Measurements from ENCODE around the gene TTLL10. TPM values are rescaled to one million over a fixed set of nuclear protein-coding genes. Genes with fewer than 3 reads are reported as not detected.
"Not testable (repeated sequence)": the region's sequence is repeated elsewhere in the genome, so short reads cannot be mapped to it uniquely, and the experiment has no call there.

The TTLL10 gene
- total and polyA plus RNA-seq, 4 donors: 0.15 TPM; not detected in 3

- Histone ChIP-seq H3K27me3 (ENCODE audit: control insufficient read depth in 1 of 2, insufficient read depth in 2 of 2, low read length in 1 of 2) (no peaks in the 10 kb centered on the region), H3K4me1 (ENCODE audit: control insufficient read depth in 1 of 2, insufficient read depth in 2 of 2, low read length in 2 of 2) (no peaks in the 10 kb centered on the region), H3K27ac (ENCODE audit: low read depth in 1 of 2, low read length in 2 of 2) (no peak overlapping the region), H3K4me3 (ENCODE audit: low read length in 2 of 2) (no peak overlapping the region), H3K36me3 (ENCODE audit: control insufficient read depth in 1 of 2, insufficient read depth in 2 of 2, low read length in 1 of 2) (no peaks in the 10 kb centered on the region), H3K9me3 (ENCODE audit: control insufficient read depth, low read length) (no peaks in the 10 kb centered on the region)
- DNase-seq (no peak), ATAC-seq (ENCODE audit: low FRiP score) (no peak)
- 83 to 86% methylated on average over 9 of the region's 9 CpGs for WGBS, 2 donors
- intact Hi-C loops (cut with DNase I): loop anchor here in 1 of 2 donors (10.0 kb wide), 1 partner anchor 139 kb away; the partner anchor contains the start of gene SCNN1D
Measured at GRCh38 chr1:1145547-1145914, 28.1 kb upstream of the TTLL10 start.

DNA sequence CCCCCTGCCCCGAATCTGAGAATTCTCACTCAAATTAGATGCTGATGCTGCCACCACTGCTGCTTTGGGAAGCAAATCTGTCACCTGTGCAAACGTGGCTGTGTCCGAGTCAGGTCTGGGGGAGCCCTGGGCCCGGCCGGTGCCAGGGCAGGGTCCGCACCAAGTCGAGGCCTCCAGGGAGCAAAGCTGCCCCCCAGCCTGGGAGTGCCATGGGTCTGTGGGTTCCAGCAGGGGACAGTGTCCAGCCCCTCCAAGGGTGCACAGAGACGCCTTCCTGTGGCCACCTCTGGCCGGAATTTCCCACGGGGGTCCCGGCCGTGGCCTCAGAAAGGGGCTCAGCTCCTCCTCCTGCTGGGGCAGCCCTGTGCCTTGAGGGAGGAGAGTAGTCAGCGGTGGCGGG, 27.7 kb upstream of the TTLL10 start:
- Histone ChIP-seq H3K9me3 (ENCODE audit: control insufficient read depth, low read length) (no peaks in the 10 kb centered on the region), H3K4me3 (ENCODE audit: low read length in 2 of 2) (no peak overlapping the region), H3K4me1 (ENCODE audit: control insufficient read depth in 1 of 2, insufficient read depth in 2 of 2, low read length in 2 of 2) (no peaks in the 10 kb centered on the region), H3K27ac (ENCODE audit: low read depth in 1 of 2, low read length in 2 of 2) (no peak overlapping the region), H3K36me3 (ENCODE audit: control insufficient read depth in 1 of 2, insufficient read depth in 2 of 2, low read length in 1 of 2) (no peaks in the 10 kb centered on the region), H3K27me3 (ENCODE audit: control insufficient read depth in 1 of 2, insufficient read depth in 2 of 2, low read length in 1 of 2) (no peaks in the 10 kb centered on the region)
- intact Hi-C loops (cut with DNase I): loop anchor here in 1 of 2 donors (10.0 kb wide), 1 partner anchor 139 kb away; the partner anchor contains the start of gene SCNN1D
- DNase-seq (no peak), ATAC-seq (ENCODE audit: low FRiP score) (no peak)
- 85 to 88% methylated on average over 14 of the region's 14 CpGs for WGBS, 2 donors

DNA sequence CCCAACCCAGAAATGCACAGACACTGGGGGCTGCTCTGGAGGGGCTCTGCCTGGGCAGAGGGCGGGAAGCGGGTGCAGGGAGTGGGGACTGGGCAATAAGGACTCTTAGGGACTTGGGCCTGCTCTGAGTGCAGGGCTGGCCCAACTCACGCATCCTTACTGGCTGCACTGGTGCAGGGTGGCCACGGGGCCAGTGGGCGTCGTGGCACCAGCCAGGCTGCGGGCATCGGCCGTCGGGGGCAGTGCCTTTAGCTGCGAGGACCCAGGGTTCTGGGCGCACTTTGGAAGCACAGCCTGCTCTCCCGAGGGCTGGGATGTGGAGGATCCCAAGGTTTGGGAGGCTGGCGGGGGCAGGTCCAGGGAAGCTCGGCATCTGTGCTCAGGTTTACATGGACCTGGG, 27.1 kb upstream of the TTLL10 start:
- WGBS, 2 donors: 90 to 92% methylated on average over 15 of the region's 15 CpGs
- Histone ChIP-seq H3K36me3 (ENCODE audit: control insufficient read depth in 1 of 2, insufficient read depth in 2 of 2, low read length in 1 of 2) (no peaks in the 10 kb centered on the region), H3K27ac (ENCODE audit: low read depth in 1 of 2, low read length in 2 of 2) (no peak overlapping the region), H3K4me3 (ENCODE audit: low read length in 2 of 2) (no peak overlapping the region), H3K27me3 (ENCODE audit: control insufficient read depth in 1 of 2, insufficient read depth in 2 of 2, low read length in 1 of 2) (no peaks in the 10 kb centered on the region), H3K4me1 (ENCODE audit: control insufficient read depth in 1 of 2, insufficient read depth in 2 of 2, low read length in 2 of 2) (no peaks in the 10 kb centered on the region), H3K9me3 (ENCODE audit: control insufficient read depth, low read length) (no peaks in the 10 kb centered on the region)
- DNase-seq: no peak
- intact Hi-C loops (cut with DNase I): loop anchor here in 1 of 2 donors (10.0 kb wide), 1 partner anchor 138 kb away; the partner anchor contains the start of gene SCNN1D
- ATAC-seq (ENCODE audit: low FRiP score): peak; percentile 5

GRCh38 chr1:1148061-1148460, 25.6 kb upstream of the TTLL10 start:
- H3K27ac ChIP-seq (ENCODE audit: low read depth in 1 of 2, low read length in 2 of 2): no peak overlapping the region
- DNase-seq (no peak), ATAC-seq (ENCODE audit: low FRiP score) (no peak)
- WGBS, 2 donors: 90 to 91% methylated on average over 13 of the region's 13 CpGs
- no peaks in the 10 kb centered on the region for H3K36me3 ChIP-seq (ENCODE audit: control insufficient read depth in 1 of 2, insufficient read depth in 2 of 2, low read length in 1 of 2)
- H3K4me1 ChIP-seq (ENCODE audit: control insufficient read depth in 1 of 2, insufficient read depth in 2 of 2, low read length in 2 of 2): no peaks in the 10 kb centered on the region
- H3K9me3 ChIP-seq (ENCODE audit: control insufficient read depth, low read length): no peaks in the 10 kb centered on the region
- intact Hi-C loops (cut with DNase I): loop anchor here in 1 of 2 donors (10.0 kb wide), 1 partner anchor 137 kb away; the partner anchor contains the start of gene SCNN1D
- no peak overlapping the region for H3K4me3 ChIP-seq (ENCODE audit: low read length in 2 of 2)
- no peaks in the 10 kb centered on the region for H3K27me3 ChIP-seq (ENCODE audit: control insufficient read depth in 1 of 2, insufficient read depth in 2 of 2, low read length in 1 of 2)

DNA sequence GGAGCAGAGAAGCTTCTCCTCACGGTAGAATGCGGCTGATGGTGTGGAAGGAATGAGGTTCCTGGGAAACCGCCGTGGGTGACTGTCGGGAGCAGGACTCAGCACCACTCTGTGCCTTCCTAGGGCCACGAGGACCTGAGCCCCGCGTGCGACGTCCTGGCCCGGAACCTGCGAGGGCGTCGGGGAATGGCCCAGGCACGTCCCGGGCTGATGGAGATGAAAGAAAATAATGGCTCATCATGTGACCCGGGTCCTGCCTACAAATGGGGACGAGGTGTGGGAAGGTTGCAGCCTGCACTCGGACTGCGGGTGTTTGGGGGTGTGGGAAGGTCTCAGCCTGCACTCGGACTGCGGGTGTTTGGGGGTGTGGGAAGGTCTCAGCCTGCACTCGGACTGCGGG, 25.1 kb upstream of the TTLL10 start:
- no peaks in the 10 kb centered on the region for H3K9me3 ChIP-seq (ENCODE audit: control insufficient read depth, low read length)
- H3K27ac ChIP-seq (ENCODE audit: low read depth in 1 of 2, low read length in 2 of 2): no peak overlapping the region
- ATAC-seq (ENCODE audit: low FRiP score) (no peak), DNase-seq (no peak)
- H3K4me1 ChIP-seq (ENCODE audit: control insufficient read depth in 1 of 2, insufficient read depth in 2 of 2, low read length in 2 of 2): no peaks in the 10 kb centered on the region
- intact Hi-C loops (cut with DNase I): loop anchor here in 1 of 2 donors (10.0 kb wide), 1 partner anchor 136 kb away; the partner anchor contains the start of gene SCNN1D
- no peaks in the 10 kb centered on the region for H3K27me3 ChIP-seq (ENCODE audit: control insufficient read depth in 1 of 2, insufficient read depth in 2 of 2, low read length in 1 of 2)
- WGBS, 2 donors: 79 to 83% methylated on average over 24 of the region's 24 CpGs
- H3K4me3 ChIP-seq (ENCODE audit: low read length in 2 of 2): no peak overlapping the region
- H3K36me3 ChIP-seq (ENCODE audit: control insufficient read depth in 1 of 2, insufficient read depth in 2 of 2, low read length in 1 of 2): no peaks in the 10 kb centered on the region

- Histone ChIP-seq H3K9me3 (ENCODE audit: control insufficient read depth, low read length) (no peaks in the 10 kb centered on the region), H3K27me3 (ENCODE audit: control insufficient read depth in 1 of 2, insufficient read depth in 2 of 2, low read length in 1 of 2) (no peaks in the 10 kb centered on the region), H3K27ac (ENCODE audit: low read depth in 1 of 2, low read length in 2 of 2) (no peak overlapping the region), H3K4me3 (ENCODE audit: low read length in 2 of 2) (no peak overlapping the region), H3K36me3 (ENCODE audit: control insufficient read depth in 1 of 2, insufficient read depth in 2 of 2, low read length in 1 of 2) (no peaks in the 10 kb centered on the region), H3K4me1 (ENCODE audit: control insufficient read depth in 1 of 2, insufficient read depth in 2 of 2, low read length in 2 of 2) (no peaks in the 10 kb centered on the region)
- 83 to 84% methylated on average over 13 to 15 of the region's 15 CpGs for WGBS, 2 donors
- no peak for ATAC-seq (ENCODE audit: low FRiP score)
- intact Hi-C loops (cut with DNase I): loop anchor here in 1 of 2 donors (10.0 kb wide), 1 partner anchor 135 kb away; the partner anchor contains the start of gene SCNN1D
- DNase-seq: no peak
Measured at GRCh38 chr1:1149416-1149815, 24.3 kb upstream of the TTLL10 start.

GRCh38 chr1:1150100-1150499, 23.6 kb upstream of the TTLL10 start:
- Histone ChIP-seq H3K4me3 (ENCODE audit: low read length in 2 of 2) (no peak overlapping the region), H3K9me3 (ENCODE audit: control insufficient read depth, low read length) (no peaks in the 10 kb centered on the region), H3K27ac (ENCODE audit: low read depth in 1 of 2, low read length in 2 of 2) (no peak overlapping the region), H3K27me3 (ENCODE audit: control insufficient read depth in 1 of 2, insufficient read depth in 2 of 2, low read length in 1 of 2) (no peaks in the 10 kb centered on the region), H3K36me3 (ENCODE audit: control insufficient read depth in 1 of 2, insufficient read depth in 2 of 2, low read length in 1 of 2) (no peaks in the 10 kb centered on the region), H3K4me1 (ENCODE audit: control insufficient read depth in 1 of 2, insufficient read depth in 2 of 2, low read length in 2 of 2) (no peaks in the 10 kb centered on the region)
- DNase-seq (no peak), ATAC-seq (ENCODE audit: low FRiP score) (no peak)
- 82 to 90% methylated on average over 10 to 12 of the region's 12 CpGs for WGBS, 2 donors
- intact Hi-C loops (cut with DNase I): no loop called here

DNA sequence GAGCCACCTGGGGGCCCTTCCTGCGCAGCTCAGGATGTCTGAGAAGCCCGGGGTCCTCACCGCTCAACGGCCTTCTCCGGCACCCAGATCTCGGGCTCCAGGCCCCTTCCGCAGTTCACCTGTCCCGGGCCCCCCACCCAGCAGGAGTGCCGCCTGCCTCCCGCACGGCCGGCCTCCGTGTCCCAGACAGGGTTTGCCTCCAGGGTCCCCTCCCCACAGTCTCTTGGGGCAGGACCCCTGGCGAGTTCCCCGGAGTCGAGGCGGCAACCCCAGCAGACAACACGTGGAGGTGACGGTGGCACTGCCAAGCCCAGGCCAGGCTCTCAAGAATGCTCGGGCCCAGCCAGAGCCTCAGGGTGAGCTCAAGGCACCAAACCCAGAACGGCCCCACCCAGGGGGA, 22.4 kb upstream of the TTLL10 start:
- DNase-seq (no peak), ATAC-seq (ENCODE audit: low FRiP score) (no peak)
- Histone ChIP-seq H3K36me3 (ENCODE audit: control insufficient read depth in 1 of 2, insufficient read depth in 2 of 2, low read length in 1 of 2) (no peaks in the 10 kb centered on the region), H3K4me3 (ENCODE audit: low read length in 2 of 2) (no peak overlapping the region), H3K4me1 (ENCODE audit: control insufficient read depth in 1 of 2, insufficient read depth in 2 of 2, low read length in 2 of 2) (no peaks in the 10 kb centered on the region), H3K9me3 (ENCODE audit: control insufficient read depth, low read length) (no peaks in the 10 kb centered on the region), H3K27me3 (ENCODE audit: control insufficient read depth in 1 of 2, insufficient read depth in 2 of 2, low read length in 1 of 2) (no peaks in the 10 kb centered on the region), H3K27ac (ENCODE audit: low read depth in 1 of 2, low read length in 2 of 2) (no peak overlapping the region)
- intact Hi-C loops (cut with DNase I): no loop called here
- WGBS, 2 donors: 92 to 95% methylated on average over 21 of the region's 21 CpGs

- H3K4me3 ChIP-seq (ENCODE audit: low read length in 2 of 2); intact Hi-C loops (cut with DNase I): not testable (repeated sequence)
Measured at GRCh38 chr1:1152431-1152830, 21.2 kb upstream of the TTLL10 start.

More at GRCh38 chr1:1152431-1152830, 21.2 kb upstream of the TTLL10 start:
- 91 to 94% methylated on average over 13 of the region's 13 CpGs for WGBS, 2 donors
- not testable (repeated sequence) for ATAC-seq (ENCODE audit: low FRiP score); H3K4me1 ChIP-seq (ENCODE audit: control insufficient read depth in 1 of 2, insufficient read depth in 2 of 2, low read length in 2 of 2); H3K36me3 ChIP-seq (ENCODE audit: control insufficient read depth in 1 of 2, insufficient read depth in 2 of 2, low read length in 1 of 2); H3K27me3 ChIP-seq (ENCODE audit: control insufficient read depth in 1 of 2, insufficient read depth in 2 of 2, low read length in 1 of 2); DNase-seq; H3K27ac ChIP-seq (ENCODE audit: low read depth in 1 of 2, low read length in 2 of 2); H3K9me3 ChIP-seq (ENCODE audit: control insufficient read depth, low read length)
